HG03066 (cell line): ENCODE results near the gene MYCBP2.
"Not testable (repeated sequence)": the region's sequence is repeated elsewhere in the genome, so short reads cannot be mapped to it uniquely, and the experiment has no call there.

Experiments used
- ATAC-seq: cut with Tn5 transposase; IDR thresholded peaks from one replicate; pipeline ENCODE4 v1.9.1; 2021; ENCODE audit warnings: low read depth; ENCODE audit not compliant: unreplicated experiment

MYCBP2 gene

DNA sequence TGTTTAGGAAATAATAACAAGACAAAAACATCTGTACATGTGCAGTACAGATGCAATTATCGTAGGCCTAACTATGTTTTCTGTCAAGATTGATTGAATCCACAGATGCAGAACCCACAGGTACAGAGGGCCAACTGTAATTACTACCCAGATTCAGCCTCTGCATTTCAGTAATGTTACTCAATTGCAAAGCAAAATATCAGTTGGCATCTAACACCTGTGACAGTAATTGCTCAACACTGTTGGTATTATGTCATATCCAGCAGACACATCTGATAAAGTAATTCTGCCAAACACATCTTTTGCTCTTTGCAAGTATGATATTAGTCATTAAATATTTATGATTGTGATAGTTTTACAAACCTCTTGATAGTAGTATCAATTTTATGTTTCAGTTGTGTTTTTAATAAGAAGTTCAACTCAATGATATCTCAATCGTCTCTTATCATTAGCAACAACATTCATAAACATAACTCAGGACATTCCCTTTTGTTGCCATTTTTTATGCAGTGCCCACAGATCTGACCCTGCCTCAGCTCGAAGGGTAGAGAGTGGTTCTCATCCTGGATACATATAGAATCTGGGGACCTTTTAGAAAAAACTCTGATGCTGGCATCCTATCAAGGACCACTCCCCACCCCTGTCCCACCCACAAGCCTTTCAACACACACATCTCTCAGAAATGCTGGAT lies 104.7 kb downstream of the MYCBP2 start:
- ATAC-seq = no peak

GRCh38 chr13:77219401-77219800 lies 107.5 kb downstream of the MYCBP2 start:
- ATAC-seq = no peak

GRCh38 chr13:77218274-77218673 lies 108.6 kb downstream of the MYCBP2 start:
- ATAC-seq = no peak

DNA sequence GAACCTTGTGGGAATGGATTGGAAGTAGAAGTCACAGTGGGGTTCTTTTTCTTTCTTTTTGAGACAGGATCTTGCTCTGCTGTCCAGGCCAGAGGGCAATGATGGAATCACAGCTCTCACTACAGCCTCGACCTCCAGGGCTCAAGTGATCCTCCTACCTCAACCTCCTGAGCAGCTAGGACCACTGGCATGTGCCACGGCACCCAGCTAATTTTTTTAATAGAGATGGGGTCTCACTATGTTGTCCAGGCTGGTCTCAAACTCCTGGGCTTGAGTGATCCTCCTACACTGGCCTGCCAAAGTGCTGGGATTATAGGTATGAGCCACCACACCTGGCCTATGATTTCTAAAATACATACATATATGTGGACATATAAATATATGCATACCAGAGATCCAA lies 111.4 kb downstream of the MYCBP2 start:
- ATAC-seq = no peak

DNA sequence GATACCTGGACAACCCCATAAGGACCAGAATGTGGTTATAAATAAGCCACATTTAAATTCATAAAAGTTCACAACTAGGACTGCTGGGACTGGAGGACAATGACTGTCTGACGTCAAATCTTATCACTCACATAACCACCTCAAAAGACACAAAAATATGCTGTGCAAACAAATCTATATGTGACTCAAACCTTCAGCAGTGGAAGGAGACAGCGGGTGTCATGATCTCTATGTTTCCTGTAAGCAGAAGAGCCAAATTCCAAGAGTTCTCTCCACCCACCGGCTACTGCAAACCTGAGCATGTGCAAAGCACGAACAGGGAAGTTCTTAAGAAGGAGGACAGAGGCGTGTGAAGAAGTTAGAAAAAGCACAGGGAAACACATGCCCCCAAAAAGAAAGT lies 113.2 kb downstream of the MYCBP2 start:
- no peak for ATAC-seq

- no peak for ATAC-seq
These were observed 119.0 kb downstream of the MYCBP2 start for GRCh38 chr13:77207943-77208342.

GRCh38 chr13:77198995-77199394 lies 127.9 kb downstream of the MYCBP2 start:
- not testable (repeated sequence) for ATAC-seq

GRCh38 chr13:77196052-77196618 lies 130.8 kb downstream of the MYCBP2 start:
- ATAC-seq = no peak

DNA sequence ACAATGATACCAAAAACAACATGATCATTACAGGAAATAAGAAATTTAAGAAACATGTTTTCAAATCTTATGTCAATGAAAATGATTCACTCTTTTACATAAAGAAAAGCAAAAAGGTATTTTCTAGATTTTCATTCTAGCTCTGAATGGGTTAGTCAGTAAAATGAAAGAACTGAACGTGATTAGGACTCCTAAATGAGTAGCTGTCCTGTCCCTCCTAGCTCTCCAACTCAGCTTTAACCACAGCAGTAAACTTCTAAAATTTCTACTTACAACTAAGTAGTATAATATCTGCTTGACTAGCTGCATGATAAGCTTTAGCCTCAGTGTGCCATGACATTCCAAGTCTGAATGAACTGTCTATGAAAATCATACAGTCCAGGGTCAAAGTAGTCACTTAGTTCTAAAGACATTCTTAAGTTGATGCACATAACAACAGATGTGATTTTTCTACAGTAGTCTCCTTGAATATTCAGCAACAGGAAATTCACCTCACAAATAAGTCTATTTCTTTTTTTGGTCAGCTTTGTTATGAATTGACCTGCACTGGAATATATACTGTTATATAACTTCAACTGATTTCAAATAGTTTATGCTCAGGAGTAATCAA lies 136.4 kb downstream of the MYCBP2 start:
- ATAC-seq = no peak

- no peak for ATAC-seq
These were observed 141.2 kb downstream of the MYCBP2 start for GRCh38 chr13:77185721-77186120.

- peak; percentile 98 for ATAC-seq
These were observed 142.4 kb downstream of the MYCBP2 start for GRCh38 chr13:77184455-77184854.

GRCh38 chr13:77180011-77180410 lies 146.9 kb downstream of the MYCBP2 start:
- ATAC-seq = no peak

GRCh38 chr13:77177646-77178045 lies 149.2 kb downstream of the MYCBP2 start:
- ATAC-seq = no peak

- ATAC-seq = no peak
These were observed 150.5 kb downstream of the MYCBP2 start for GRCh38 chr13:77176350-77176749.

- no peak for ATAC-seq
These were observed 154.2 kb downstream of the MYCBP2 start for GRCh38 chr13:77172650-77173049.

- no peak for ATAC-seq
These were observed 155.4 kb downstream of the MYCBP2 start for GRCh38 chr13:77171451-77171850.

GRCh38 chr13:77168237-77168636 lies 158.7 kb downstream of the MYCBP2 start:
- no peak for ATAC-seq

GRCh38 chr13:77150651-77151050 lies 176.2 kb downstream of the MYCBP2 start:
- no peak for ATAC-seq

GRCh38 chr13:77143431-77143830 lies 183.5 kb downstream of the MYCBP2 start:
- ATAC-seq = no peak

GRCh38 chr13:77139306-77139705 lies 187.6 kb downstream of the MYCBP2 start:
- no peak for ATAC-seq

GRCh38 chr13:77138813-77139212 lies 188.1 kb downstream of the MYCBP2 start:
- ATAC-seq = no peak

DNA sequence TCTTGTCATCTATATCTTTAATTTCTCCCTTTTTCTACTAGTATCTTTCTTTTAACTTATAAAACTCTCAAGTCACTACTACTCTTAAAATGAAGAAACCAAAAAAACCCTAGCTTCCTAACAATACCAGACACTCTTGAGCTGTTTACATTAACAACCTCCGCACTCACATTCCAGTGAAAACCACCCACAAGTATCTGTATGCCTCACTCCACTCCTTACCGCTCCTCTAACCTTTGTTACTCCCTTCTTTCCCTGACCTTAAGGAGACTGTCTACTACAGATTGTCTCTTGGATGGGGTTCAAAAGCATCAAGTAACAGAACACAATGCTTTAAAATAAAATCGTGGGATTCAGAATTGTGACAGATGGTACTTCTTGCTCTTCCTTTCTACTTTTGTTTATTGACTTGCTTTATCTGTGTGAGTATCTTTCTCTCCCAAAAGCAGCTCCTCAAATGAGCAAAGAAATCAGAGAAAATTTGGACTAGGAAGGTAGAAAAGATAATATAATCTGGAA lies 189.9 kb downstream of the MYCBP2 start:
- no peak for ATAC-seq
